IMR-90 (cell line): ENCODE data around the gene TRPC6. TPM values are rescaled to one million over a fixed set of nuclear protein-coding genes. Genes with fewer than 3 reads are reported as not detected.

Experiments
- ATAC-seq: fragments of 200-7000 bp; cut with Tn5 transposase; 2 replicates; pipeline ENCODE4 v1.9.1; 2020; ENCODE audit warnings: low read depth, mild to moderate bottlenecking, moderate library complexity
- BruUV-seq: library from RNA; stranded (reverse); fragments of 400-500 nt; replicated peaks from 2 replicates; lab custom pipeline; 2021; lab: Mats Ljungman, UMichigan
- CTCF ChIA-PET: fragments of 300-600 bp; formaldehyde crosslinking; extraction: SDS; loops from one replicate; lab custom pipeline; 2021; ENCODE audit warnings: antibody characterized with exemption; lab: Yijun Ruan, JAX
- POLR2A ChIA-PET: fragments of 300-600 bp; sonication (Branson Sonifier 250); formaldehyde crosslinking; loops from one replicate; lab custom pipeline; 2022; ENCODE audit warnings: antibody characterized with exemption; ENCODE audit not compliant: unreplicated experiment; lab: Charles Lee
- DNase-seq: peaks from one replicate; pipeline ENCODE4 v3.0.0; 2013
- H2AFZ ChIP-seq: replicated peaks from 2 replicates; pipeline ENCODE3; 2013; ENCODE audit warnings: low read length, mild to moderate bottlenecking; ENCODE audit not compliant: poor library complexity
- H2AK5ac ChIP-seq: 2 replicates; pipeline ENCODE4 v1.6.1; 2013; ENCODE audit warnings: low read depth, low read length, inconsistent platforms
- H2AK9ac ChIP-seq: replicated peaks from 2 replicates; pipeline ENCODE3; 2013; ENCODE audit warnings: mild to moderate bottlenecking, low read depth, low read length, moderate library complexity; ENCODE audit not compliant: poor library complexity
- H2BK120ac ChIP-seq: 2 replicates; pipeline ENCODE4 v1.6.1; 2013; ENCODE audit warnings: low read depth, low read length, inconsistent platforms
- H2BK15ac ChIP-seq: 3 replicates; pipeline ENCODE4 v1.6.1; 2013; ENCODE audit warnings: low read depth, low read length, inconsistent platforms
- H2BK20ac ChIP-seq: 2 replicates; pipeline ENCODE4 v1.6.1; 2013; ENCODE audit warnings: low read depth, mild to moderate bottlenecking, inconsistent platforms, low read length, moderate library complexity
- H2BK5ac ChIP-seq: 2 replicates; pipeline ENCODE4 v1.6.1; 2013; ENCODE audit warnings: mild to moderate bottlenecking, low read depth, low read length, inconsistent platforms; ENCODE audit not compliant: poor library complexity, severe bottlenecking
- H3K14ac ChIP-seq: replicated peaks from 2 replicates; pipeline ENCODE4 v1.6.1; 2013; ENCODE audit warnings: low read depth, low read length, inconsistent platforms
- H3K18ac ChIP-seq: 2 replicates; pipeline ENCODE4 v1.6.1; 2013; ENCODE audit warnings: low read depth, low read length, control low read depth
- H3K23ac ChIP-seq: 2 replicates; pipeline ENCODE4 v1.6.1; 2013; ENCODE audit warnings: low read depth, low read length, inconsistent platforms
- H3K27ac ChIP-seq: 2 replicates; pipeline ENCODE4 v1.5.1; 2013; ENCODE audit warnings: mild to moderate bottlenecking, control low read depth, low read length; ENCODE audit not compliant: insufficient read depth
- H3K27me3 ChIP-seq: 2 replicates; pipeline ENCODE4 v1.6.1; 2013; ENCODE audit warnings: low read length; ENCODE audit not compliant: control insufficient read depth, insufficient read depth
- H3K36me3 ChIP-seq: 2 replicates; pipeline ENCODE4 v1.6.1; 2013; ENCODE audit warnings: low read length, mixed read lengths; ENCODE audit not compliant: control insufficient read depth, insufficient read depth
- H3K4ac ChIP-seq: 2 replicates; pipeline ENCODE4 v1.6.1; 2013; ENCODE audit warnings: low read depth, low read length, inconsistent platforms
- H3K4me1 ChIP-seq: 2 replicates; pipeline ENCODE4 v1.6.1; 2013; ENCODE audit warnings: low read length, mixed read lengths; ENCODE audit not compliant: control insufficient read depth, insufficient read depth
- H3K4me2 ChIP-seq: 2 replicates; pipeline ENCODE4 v1.6.1; 2013; ENCODE audit warnings: low read depth, mild to moderate bottlenecking, control low read depth, low read length, moderate library complexity
- H3K4me3 ChIP-seq: 2 replicates; pipeline ENCODE4 v1.5.1; 2013; ENCODE audit warnings: low read depth, mild to moderate bottlenecking, control low read depth, low read length, moderate library complexity; ENCODE audit not compliant: insufficient read depth
- H3K56ac ChIP-seq: 2 replicates; pipeline ENCODE4 v1.6.1; 2013; ENCODE audit warnings: low read length, inconsistent platforms; ENCODE audit not compliant: insufficient read depth; ENCODE audit errors: extremely low read depth
- H3K79me1 ChIP-seq, 2 experiments: 2 replicates each; pipeline ENCODE4 v1.6.1; 2013; ENCODE audit warnings: low read length in 2 of 2, inconsistent platforms in 1 of 2, low read depth in 1 of 2
- H3K9ac ChIP-seq: 2 replicates; pipeline ENCODE4 v1.6.1; 2013; ENCODE audit warnings: low read depth, low read length, control low read depth
- H3K9me1 ChIP-seq: 2 replicates; pipeline ENCODE4 v1.6.1; 2013; ENCODE audit warnings: low read length, inconsistent platforms; ENCODE audit not compliant: insufficient read depth
- H3K9me3 ChIP-seq: 2 replicates; pipeline ENCODE4 v1.6.1; 2013; ENCODE audit warnings: low read length; ENCODE audit not compliant: control insufficient read depth, insufficient read depth
- H4K20me1 ChIP-seq: 2 replicates; pipeline ENCODE4 v1.6.1; 2013; ENCODE audit warnings: low read length, inconsistent platforms; ENCODE audit not compliant: insufficient read depth
- H4K5ac ChIP-seq: 2 replicates; pipeline ENCODE4 v1.6.1; 2013; ENCODE audit warnings: mild to moderate bottlenecking, low read depth, low read length, control low read depth
- H4K8ac ChIP-seq, 2 experiments: 2 replicates each; pipeline ENCODE4 v1.6.1; 2013; ENCODE audit warnings: low read depth in 2 of 2, low read length in 2 of 2, control low read depth in 1 of 2, inconsistent platforms in 1 of 2
- H4K91ac ChIP-seq: 2 replicates; pipeline ENCODE4 v1.6.1; 2013; ENCODE audit warnings: low read depth, low read length, inconsistent platforms; ENCODE audit not compliant: insufficient read depth
- ELK1 ChIP-seq: fragments of 150-350 bp; IDR thresholded peaks from 2 replicates; pipeline ENCODE4 v1.6.1; 2016; ENCODE audit warnings: low read depth, mild to moderate bottlenecking, low read length, moderate library complexity, borderline replicate concordance
- RCOR1 ChIP-seq: IDR thresholded peaks from 2 replicates; pipeline ENCODE4 v1.6.1; 2012; ENCODE audit warnings: mild to moderate bottlenecking, low read length, improper control_type of control experiment; ENCODE audit not compliant: insufficient replicate concordance
- WGBS, 2 experiments: methylation state at CpG; one replicate each; pipeline versions ENCODE4 v1.1.5 to v1.1.7; 2013; ENCODE audit warnings: missing lambda C conversion rate in 2 of 2; ENCODE audit not compliant: insufficient read length in 1 of 2; ENCODE audit errors: extremely low coverage in 2 of 2; 5-methylcytosine and 5-hydroxymethylcytosine counted together
- dilution Hi-C: fragments of 300-500 bp; cut with HindIII; formaldehyde crosslinking; loops from one replicate; pipeline ENCODE4 v1.14.3; 2018; ENCODE audit warnings: low sequenced_read_pairs; ENCODE audit not compliant: unreplicated experiment
- in situ Hi-C: fragments of 300-500 bp; cut with MboI; formaldehyde crosslinking; loops from 3 replicates; pipeline ENCODE4 v1.14.3; 2019; ENCODE audit warnings: low sequenced_read_pairs, inconsistent platforms, mixed read lengths
- intact Hi-C: fragments of 100-400 bp; cut with micrococcal nuclease; formaldehyde crosslinking; loops from 2 replicates; pipeline ENCODE4 v1.10.0; 2022
- polyA plus RNA-seq, 3 experiments: library from polyadenylated mRNA; depleted of rRNA; stranded (reverse); fragments of >200 nt; gene quantifications; 2 replicates each; pipeline ENCODE4 v1.2.3, GENCODE V29; 2012; ENCODE audit warnings: low replicate concordance in 1 of 3
- total RNA-seq: library from RNA; depleted of rRNA; stranded (reverse); fragments of >200 nt; gene quantifications from 2 replicates; pipeline ENCODE4 v1.2.3, GENCODE V29; 2012

The TRPC6 gene
- total and polyA plus RNA-seq, 2 of the 4 experiments (the other 2 are of a cell fraction) = 0.99 to 2.3 TPM

- Histone ChIP-seq H4K91ac (no peak overlapping the region), H3K4ac (no peak overlapping the region), H4K5ac (no peak overlapping the region), H3K27ac (no peak overlapping the region), H2BK5ac (no peak overlapping the region), H2AK5ac (no peak overlapping the region), H2BK15ac (no peak overlapping the region), H3K4me1 (peaks cover 4% of the 10 kb centered on the region; the same call in 1 of the 2 replicates), H3K79me1 (no peaks in the 10 kb centered on the region), H3K36me3 (no peaks in the 10 kb centered on the region), H3K27me3 (no peaks in the 10 kb centered on the region), H3K9me1 (peaks cover 3% of the 10 kb centered on the region; the same call in 1 of the 2 replicates), H3K14ac (no peak overlapping the region), H3K18ac (no peak overlapping the region), H3K9me3 (no peaks in the 10 kb centered on the region), H2BK120ac (no peak overlapping the region), H3K56ac (no peak overlapping the region), H2AFZ (no peak overlapping the region), H2AK9ac (peak overlapping the region; percentile 10), H2BK20ac (no peak overlapping the region), H4K8ac (no peak overlapping the region), H3K23ac (no peak overlapping the region), H3K4me2 (no peak overlapping the region), H3K9ac (no peak overlapping the region), H4K20me1 (no peaks in the 10 kb centered on the region), H3K4me3 (no peak overlapping the region)
- no peak for DNase-seq
- ChIA-PET POLR2A (no interaction called here), CTCF (interaction anchor here (1.2 kb wide), 1 partner anchor 47 kb away, joined by 5 read pairs; no protein-coding TSS in a partner anchor)
- ATAC-seq = no peak
- BruUV-seq = no TSS peak
- intact Hi-C loops = no loop called here
- dilution Hi-C loops = no loop called here
- TF ChIP-seq RCOR1 = no peak
- no peak for TF ChIP-seq ELK1
- WGBS, 2 experiments = 50% methylated on average over 1 of the region's 3 CpGs; no CpG with 5 or more reads in 1 of the 2 experiments
- in situ Hi-C loops = loop anchor here (25.0 kb wide), 1 partner anchor 1052 kb away; no protein-coding TSS in a partner anchor
These were observed 148.3 kb downstream of the TRPC6 start for GRCh38 chr11:101435408-101435973.
